Activated CD8-positive, alpha-beta memory T cell treated with anti-CD3 and anti-CD28 coated beads, Interleukin-2, amount 50 U/mL, for 48 hours (primary cell): Measurements from ENCODE around the gene NCAPH2.
A peak's percentile ranks its signal among the peaks of the same experiment; 100 is the strongest.

Experiments
- DNase-seq: peaks from one replicate; pipeline ENCODE4 v3.0.0-alpha.2; 2020

The NCAPH2 gene

DNA sequence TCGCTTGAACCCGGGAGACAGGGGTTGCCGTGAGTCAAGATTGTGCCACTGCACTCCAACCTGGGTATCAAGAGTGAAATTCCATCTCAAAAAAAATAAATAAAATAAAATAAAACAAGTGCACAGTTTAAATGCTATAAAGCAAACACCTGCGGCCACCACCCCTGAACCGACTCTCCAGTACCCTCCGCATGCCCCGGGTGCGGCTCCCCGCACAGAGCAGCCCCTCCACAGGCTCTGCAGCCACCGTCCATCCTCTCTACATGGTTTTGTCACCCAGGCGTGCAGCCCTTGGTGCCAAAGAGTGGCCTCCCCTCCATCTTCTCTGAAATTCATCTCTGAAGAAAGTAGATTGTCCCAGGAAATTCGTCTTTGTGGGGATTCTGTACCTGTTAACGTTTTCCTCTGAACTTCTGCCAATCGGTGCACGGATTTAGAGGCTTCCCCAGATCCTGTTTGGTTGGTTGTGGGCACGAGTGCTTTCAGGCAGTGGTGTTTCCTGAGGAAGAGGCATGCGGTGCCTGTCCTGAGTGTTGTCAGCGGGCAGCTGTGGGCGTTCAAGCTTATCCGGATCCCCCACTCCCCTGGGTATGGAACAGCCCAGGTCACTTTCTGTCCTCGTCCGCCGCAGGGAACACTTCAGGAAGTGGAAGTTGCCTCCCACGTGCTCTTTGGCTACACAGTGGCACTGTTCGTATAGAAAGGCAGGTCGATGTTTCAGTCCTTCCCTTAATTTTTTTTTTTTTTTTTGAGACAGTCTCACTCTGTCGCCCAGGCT is 17.3 kb upstream of the NCAPH2 start:
- DNase-seq: no peak

DNA sequence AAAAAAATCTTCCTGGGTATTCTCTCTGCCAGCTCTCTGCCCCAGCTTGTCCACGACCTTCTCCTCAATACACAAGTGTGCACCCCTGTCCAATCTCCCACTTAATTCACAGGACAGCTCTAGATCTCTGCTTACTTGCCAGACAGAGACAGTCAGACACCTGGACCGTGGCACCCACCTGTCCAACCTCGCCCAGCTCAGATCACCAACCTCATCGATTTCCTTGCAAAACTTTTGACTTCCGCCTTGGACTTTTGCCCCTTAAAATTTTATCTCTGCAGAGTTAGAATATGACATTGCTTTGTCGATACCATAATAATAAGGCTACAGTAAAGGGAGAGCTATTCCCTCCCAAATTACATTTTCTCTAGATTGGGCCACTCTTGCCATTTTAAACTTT is 10.9 kb upstream of the NCAPH2 start:
- no peak for DNase-seq

DNA sequence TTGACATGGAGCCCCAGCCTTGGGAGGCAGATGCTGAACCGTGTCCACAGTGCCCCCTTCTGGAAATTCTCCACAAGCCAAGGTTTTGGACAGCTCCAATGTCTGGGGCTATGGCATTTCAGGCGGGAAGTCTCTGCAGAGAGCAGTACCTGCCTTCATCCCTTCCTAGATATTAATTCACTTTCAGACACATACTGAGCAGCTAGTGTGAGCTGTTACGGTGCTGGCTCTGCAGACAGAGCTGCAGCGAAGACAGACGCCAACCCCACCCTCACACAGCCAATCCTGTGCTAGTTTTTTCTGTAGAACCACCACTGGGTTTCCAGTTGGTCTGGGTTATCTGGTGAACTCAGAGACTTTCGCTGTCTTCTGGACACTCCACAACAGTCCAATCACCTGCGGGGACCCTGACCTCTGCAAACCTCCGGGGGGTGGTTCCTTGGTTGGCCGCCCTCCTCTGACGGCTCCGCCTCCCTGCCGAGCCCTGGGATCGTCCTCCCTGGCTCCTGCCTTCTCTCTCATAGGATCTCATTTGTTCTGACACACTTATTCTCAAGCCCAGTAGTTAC is 9.6 kb upstream of the NCAPH2 start:
- DNase-seq: peak; percentile 80

DNA sequence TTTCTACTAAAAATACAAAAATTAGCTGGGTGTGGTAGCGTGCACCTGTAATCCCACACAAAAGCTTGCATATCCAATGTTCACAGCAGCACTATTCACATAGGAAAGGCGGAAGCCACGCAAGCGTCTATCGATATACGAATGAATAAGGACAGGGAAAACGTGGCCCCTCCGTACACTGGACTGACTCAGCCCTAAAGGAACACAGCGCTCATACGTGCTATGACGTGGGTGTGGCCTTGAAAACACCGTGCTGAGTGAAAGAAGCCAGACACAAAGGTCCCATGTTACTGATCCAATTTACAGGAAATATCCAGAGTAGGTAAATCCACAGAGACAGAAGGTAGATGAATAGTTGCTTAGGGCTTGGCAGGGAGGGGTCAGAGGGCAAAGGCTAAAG is 7.6 kb upstream of the NCAPH2 start:
- DNase-seq: no peak

DNA sequence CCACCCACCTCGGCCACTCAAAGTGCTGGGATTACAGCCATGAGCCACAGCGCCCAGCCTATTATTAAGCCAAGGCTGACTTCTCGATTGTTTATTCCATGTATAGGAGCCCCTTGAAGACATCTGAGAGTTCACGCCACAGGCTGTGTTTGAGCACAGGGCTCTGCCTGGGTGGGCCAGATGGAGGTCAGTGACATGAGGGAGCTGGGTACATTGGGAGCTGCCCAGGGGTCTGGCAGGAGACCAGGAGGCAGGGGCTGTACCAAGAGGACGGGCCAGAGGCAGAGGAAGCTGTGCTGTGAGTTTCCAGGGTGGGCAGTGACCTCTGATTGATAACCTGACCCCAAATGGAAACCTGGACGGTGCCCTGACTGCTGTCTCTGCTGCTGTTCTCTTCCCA is 5.9 kb upstream of the NCAPH2 start:
- DNase-seq: no peak

DNA sequence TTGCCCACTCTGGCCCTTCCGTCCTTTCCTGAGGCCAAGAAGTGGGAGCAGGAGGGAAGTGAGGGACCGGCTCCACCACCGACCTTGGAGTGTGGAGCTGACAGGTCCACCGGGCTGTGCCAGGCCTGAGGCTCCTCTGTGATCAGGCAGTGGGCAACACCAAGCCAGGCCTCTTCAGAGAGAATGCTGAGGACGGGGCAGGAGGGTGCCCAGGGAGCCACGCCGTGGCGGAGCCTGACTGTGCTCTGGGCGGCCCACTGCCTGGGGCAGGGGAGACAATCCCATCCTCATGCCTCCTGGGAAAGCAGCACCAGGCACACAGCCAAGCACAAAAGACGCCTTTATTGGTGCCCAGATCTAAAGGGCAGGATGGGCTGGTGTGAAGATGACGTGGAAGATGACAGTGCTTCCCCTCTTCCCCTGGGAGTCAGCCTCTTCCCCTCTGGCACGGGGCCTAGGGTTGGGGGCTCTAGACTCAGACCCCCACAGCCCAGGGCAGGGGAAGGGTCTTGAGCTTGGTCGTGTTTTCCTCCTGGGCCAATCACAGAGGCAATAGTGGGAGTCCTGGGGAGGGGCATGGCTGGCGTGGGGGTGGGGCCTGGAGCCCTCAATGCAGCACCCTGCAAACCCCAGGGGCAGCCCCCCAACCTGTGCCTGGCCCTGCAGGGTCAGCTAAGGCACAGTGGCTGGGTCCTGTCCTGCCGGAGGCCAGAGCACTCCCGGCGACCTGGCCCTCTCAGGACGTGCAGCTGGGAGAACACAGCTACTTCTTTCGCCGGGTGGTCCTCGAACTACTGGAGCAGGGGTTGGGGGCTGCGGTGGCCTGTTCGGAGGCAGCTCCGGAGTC is 5.2 kb upstream of the NCAPH2 start:
- no peak for DNase-seq

DNA sequence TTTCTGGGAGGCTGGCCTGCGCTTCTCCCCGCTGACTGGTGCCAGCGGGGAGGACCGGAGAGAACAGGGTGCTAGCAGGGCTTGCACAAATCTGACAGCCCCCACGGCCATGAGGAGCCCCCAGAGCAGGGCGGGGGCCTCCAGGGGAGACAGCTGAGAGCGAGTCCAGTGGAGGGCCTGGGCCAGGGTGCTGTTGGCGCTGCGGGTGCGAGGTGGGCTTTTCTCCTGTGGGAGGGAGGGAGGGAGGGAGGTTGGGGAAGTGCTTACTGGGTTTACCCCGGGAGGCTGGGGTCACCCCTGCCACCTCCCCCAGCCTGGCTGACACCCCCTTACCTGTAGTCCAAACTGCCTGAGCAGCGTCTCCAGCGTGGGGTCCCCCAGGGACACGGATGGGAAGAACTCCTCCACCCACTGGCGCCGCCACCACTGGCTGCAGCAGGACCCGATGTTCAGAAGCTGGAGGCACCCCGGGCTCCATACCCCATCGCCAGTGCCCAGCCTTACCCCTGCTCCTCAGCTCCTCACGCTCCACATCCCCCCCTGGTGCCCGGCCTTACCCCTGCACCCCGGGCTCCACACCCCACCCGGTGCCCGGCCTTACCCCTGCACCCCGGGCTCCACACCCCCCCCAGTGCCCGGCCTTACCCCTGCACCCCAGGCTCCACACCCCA is 4.4 kb upstream of the NCAPH2 start:
- no peak for DNase-seq

DNA sequence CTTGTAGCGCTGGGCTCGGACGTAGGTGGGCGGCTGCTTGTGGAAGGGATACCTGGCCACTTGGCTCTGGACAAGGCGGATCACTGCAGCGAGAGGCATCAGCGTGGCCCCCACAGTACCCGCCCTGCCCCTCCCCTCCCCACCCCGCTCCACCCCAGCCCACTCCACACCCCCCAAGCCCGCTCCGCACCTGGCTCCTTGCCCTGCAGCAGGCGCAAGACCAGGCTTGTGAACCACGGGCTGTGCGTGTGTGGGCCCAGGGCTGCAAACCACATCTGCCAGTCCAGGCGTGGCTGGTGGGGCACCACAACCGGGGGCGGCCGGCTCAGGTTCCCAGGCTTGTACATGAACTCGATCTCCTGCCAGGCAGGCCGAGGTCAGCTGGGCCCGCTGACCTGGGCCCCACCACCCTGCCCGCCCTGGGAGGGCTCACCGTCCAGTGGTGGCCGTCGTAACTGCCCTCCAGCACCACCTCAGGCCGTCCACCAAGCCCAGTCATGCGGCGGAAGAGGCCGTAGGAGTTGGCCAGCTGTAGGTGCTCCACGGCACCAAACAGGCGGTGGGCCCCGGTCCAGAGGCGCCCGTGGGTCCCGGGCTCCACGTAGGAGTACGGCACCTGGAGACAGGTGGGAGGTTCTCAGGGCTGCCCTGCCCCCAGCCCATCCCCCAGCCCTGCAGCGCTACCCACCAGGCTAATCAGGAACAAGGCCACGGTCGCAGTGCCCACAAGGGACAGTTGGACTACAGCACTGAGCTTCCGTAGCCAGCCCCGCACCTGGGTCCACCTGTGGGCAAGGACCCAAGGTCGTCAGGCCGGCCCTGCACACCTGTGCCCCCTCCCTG is 3.4 kb upstream of the NCAPH2 start:
- DNase-seq: no peak

DNA sequence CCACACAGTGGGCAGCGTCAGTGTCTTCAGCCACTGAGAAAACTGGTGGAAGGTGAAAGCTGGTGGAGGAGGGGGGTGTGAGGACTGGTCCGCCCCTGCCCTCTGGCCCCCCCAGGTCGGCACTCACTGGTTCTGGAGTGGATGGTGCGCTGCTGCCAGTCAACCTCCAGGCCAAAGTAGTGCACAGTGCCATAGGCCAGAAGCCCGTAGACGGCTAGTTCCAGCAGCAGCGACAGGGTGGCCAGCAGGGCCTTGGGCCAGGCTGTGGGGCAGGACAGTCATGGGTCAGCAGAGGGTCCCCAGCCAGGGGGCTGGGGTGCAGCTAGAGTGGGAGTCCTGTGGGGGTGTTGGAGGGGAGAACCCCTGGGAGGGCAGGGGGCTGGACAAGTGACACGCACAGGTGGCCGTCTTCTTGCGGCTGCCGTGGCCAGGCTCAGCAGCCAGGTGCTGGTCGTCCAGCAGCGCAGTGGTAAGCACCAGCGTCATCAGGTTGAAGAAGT is 2.7 kb upstream of the NCAPH2 start:
- no peak for DNase-seq

DNA sequence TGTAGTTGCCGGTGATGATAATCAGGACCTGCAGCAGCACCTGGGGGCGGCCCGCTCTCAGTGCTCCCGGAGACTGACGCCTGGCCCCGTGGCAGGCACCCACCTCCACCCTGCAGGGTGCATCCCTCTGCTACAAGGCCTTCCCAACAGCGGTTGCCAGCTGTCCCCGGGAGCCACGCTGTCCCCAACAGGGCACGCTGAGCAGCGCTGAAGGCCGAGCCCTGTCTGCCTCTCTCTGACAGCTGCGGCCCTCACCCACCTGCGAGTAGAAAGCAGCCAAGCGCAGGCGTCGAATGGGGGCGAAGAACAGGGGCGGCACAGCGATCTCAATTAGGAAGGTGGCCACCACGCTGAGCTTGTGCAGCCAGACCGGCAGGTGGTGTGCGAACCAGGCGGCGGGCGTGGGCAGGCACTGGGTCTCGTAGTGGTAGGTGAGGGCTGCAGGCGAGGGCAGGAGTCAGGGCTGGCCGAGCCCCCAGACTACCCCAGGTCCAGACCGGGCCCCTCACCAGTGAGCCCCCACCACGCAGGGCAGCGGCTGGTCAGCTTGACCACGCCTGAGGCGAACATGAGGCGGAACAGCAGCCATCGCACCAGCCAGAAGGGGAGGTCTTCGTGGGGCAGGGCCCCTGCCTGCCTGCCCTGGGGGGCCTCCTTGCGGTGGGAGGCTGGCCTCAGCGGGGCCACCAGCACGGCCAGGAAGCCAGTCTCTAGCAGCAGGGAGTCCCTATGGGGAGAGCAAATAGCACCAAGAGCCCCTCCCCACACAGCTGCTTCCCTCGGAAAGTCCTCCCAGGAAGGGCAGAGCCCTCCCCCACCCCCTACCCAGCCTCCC is 2.0 kb upstream of the NCAPH2 start:
- DNase-seq: no peak

DNA sequence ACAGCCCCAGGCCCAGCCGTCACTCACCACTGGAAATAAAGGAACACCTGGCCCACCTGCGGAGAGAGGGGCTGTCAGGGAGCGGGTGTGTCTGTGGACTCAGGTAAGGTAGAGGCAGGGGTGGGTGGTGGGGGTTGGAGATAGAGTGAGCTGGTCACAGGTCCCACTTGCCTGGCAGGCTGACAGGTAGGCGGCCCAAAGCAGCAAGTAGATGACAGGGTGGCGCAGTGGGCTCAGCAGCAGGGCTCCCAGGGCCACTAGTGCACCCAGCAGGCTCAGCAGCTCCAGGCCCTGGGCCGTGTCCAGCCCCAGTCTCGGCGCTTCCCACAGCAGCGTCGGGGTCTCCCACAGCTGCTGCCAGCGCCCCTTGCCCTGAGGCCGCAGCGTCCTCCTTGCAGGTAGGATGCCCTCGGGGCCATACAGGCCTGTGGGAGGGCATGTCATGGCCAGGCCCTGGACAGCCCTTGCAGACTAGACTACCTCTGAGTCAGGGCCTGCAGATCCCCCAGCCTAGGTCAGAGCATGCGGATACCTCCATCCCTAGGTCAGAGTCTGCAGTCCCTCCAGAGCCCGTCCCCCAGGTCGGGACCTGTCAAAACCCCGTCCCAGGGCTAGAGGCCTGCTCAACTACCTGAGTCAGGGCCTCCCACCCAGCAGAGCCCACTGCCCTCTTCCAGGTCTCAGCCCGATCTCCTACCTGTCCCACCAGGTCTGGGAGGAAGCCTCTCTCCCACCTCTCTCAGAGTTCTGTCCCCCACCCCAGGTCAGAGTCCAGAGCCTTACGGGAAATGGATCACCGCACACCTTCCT is 1.2 kb upstream of the NCAPH2 start:
- DNase-seq: no peak

DNA sequence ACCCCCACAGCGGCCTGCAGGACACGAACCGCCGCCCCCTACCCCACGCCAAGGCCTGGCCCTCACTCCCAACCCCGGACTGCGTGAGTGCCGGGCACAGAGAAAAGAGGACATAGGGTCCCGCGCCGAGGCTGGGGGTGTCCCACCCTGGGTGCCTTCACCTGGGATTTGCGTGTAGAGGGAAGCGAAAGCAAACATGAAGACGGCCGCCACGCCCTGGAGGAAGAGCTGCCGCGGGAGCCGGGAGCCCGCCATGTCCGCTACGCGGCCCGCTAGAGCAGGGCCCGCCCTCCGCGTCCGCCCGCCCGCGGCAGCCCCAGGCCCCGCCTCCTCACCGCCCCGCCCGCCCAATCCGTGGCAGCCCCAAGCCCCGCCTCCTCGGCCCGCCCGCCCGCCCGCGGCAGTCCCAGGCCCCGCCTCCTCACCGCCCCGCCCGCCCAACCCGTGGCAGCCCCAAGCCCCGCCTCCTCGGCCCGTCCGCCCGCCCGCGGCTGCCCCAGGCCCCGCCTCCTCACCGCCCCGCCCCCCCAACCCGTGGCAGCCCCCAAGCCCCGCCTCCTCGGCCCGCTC is 518 bp upstream of the NCAPH2 start, which contains the start of gene LMF2:
LMF2 (minus strand) TSS at position 282 of the 570 bp plus-strand sequence; CDS start at position 255, 27 bp downstream.
- DNase-seq: peak; percentile 96

DNA sequence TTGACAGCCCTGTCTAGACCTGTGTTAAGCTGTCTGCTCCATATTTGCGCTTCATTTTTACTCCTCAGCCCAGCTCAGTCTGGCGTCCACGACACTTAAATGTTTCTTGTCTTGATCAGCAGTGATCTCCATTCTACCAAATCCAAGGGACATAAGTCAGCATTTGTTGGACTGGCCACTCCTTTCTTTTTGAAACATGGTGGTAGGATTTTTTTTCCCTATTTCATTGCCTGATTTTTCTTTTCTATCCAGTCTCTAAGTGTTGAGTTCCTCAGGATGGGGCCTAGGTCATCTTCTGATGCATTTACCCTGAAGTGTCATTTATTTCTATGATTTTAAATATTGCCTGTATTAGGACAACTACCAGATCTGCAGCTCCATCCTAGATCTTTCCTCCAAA is 873 bp downstream of the NCAPH2 start:
- DNase-seq: no peak

DNA sequence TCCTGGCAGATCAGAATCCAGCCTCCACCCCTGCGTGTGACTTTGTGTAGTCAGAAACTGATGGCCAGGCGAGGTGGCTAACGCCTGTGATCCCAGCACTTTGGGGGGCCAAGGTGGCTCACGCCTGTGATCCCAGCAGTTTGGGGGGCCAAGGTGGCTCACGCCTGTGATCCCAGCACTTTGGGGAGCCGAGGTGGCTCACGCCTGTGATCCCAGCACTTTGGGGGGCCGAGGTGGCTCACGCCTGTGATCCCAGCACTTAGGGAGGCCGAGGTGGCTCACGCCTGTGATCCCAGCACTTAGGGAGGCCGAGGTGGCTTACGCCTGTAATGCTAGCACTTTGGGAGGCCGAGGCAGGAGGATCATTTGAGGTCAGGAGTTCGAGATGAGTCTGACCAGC is 5.2 kb downstream of the NCAPH2 start:
- DNase-seq: no peak

DNA sequence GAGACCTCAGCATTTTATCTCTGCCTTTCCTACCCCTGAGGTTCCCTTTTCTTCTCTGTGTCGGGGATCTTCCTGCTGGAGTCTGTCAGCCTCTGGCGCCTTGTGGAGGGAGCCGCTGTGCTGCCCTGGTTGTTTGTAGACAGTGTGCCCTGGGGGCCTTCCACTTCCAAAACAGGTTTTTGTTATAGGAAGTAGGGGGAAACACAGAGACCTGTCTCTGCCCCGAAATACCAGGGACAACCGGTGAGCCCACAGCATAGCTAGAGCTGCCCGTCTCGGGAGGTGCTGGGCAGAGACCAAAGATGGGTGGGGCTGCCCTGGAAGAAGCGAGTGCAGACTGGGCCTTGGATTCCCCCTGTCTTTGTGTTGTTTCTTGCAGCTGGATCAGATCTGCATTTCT is 8.0 kb downstream of the NCAPH2 start:
- DNase-seq: no peak

DNA sequence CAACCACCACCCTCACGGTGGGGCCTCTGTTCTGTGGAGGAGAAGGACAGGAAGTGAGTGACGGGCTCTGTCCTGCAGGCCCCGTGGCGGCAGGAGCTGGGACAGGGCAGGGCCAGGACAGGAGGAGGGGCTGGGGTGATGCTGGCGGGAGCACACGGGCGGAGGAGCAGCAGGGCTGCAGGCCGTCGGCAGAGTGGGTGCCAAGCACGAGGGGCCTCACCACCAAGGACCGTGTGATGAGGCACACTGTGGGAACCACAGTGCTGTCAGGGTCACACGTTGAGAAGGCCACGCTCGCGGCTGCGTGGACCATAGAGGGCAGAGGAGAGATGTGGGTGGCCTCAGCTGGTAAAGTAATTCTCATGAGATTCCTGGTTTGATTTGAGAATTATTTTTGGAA is 8.9 kb downstream of the NCAPH2 start:
- no peak for DNase-seq

DNA sequence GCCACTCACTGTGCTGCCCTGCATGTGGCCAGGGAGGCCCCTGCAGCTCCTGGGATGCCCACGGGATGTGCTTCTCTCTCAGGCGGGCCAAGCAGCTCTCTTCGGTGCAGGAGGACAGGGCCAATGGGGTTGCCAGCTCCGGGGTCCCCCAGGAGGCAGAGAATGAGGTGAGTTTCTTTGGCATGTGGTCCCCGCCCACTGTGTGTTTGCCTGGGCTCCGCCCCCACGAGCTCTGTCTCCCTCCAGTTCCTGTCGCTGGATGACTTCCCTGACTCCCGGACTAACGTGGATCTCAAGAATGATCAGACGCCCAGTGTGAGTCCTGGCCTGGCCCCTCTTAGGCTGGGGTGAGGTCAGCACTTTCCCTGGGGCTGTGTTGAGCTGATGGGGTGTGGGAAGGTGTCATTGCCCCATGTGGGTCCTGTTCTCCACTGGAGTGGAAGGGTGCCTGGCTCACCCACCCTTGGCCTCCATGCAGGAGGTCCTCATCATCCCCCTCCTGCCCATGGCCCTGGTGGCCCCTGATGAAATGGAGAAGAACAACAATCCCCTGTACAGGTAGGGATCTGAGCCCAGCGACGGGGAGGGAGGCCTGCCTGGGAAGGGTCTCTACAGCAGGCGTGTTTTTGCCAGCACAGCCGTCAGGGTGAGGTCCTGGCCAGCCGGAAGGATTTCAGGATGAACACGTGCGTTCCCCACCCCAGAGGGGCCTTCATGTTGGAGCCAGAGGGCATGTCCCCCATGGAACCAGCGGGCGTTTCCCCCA is 9.7 kb downstream of the NCAPH2 start:
- DNase-seq: no peak

DNA sequence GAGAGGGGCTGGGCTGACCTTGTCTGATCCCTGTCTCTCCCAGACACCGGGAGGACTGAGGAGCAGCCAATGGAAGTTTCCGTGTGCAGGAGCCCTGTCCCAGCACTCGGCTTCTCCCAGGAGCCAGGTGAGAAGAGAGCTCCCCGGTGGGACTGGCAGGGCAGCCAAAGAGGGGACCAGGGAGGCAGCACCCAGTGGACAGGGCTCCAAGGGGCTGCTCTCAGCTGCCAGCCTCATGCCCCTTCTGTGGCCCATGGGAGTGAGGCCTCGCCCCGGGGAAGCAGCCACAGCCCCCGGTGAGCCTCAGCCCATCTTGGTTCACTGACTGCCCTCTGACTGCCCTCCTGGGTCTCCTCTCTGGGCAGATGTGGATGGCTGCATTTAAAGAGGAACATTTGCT is 10.6 kb downstream of the NCAPH2 start:
- no peak for DNase-seq

DNA sequence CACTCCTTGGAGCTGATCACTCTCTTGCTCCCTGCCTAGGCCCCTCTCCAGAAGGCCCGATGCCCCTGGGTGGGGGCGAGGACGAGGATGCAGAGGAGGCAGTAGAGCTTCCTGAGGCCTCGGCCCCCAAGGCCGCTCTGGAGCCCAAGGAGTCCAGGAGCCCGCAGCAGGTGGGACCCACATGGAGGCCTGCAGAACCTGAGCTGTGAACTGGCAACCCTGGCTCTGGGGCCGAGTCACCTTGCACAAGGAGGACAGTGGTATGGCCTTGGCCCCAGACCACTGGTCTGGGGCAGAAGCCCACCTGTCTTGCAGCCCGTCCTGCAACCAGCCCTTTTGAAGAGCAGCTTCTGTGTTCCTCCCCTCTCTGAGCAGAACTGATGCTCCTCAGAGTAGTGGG is 11.1 kb downstream of the NCAPH2 start:
- no peak for DNase-seq
